GM12872 (cell line): ENCODE results near the gene CHMP4B.

Source experiments
- TF ChIP-seq, protein P1 (sequence below): IDR thresholded peaks from 3 replicates; pipeline ENCODE4 v1.5.1; 2011; ENCODE audit warnings: low read depth, mild to moderate bottlenecking, low read length, moderate library complexity; ENCODE audit not compliant: insufficient read depth

CHMP4B gene

DNA sequence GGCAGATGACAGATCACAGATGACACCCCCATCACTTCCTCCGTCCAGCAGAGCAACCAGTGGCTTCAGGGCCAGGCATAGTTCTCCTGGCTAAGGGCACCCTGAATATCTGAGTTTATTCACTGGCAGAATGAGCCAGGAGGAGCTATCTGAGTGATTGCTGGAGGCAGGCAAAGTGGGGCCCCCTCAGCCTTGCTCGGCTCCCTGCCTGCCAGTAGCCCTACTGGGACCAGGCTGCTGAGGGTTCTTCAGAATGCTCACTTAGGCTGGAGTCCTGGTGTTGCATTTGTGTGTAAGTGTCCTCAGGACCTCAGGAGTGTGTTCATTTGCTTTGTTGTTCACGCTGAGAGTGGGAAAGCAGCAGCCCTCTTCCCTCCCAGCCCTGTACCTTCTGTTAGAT, 31.2 kb downstream of the CHMP4B start:
- TF ChIP-seq, protein P1, sequence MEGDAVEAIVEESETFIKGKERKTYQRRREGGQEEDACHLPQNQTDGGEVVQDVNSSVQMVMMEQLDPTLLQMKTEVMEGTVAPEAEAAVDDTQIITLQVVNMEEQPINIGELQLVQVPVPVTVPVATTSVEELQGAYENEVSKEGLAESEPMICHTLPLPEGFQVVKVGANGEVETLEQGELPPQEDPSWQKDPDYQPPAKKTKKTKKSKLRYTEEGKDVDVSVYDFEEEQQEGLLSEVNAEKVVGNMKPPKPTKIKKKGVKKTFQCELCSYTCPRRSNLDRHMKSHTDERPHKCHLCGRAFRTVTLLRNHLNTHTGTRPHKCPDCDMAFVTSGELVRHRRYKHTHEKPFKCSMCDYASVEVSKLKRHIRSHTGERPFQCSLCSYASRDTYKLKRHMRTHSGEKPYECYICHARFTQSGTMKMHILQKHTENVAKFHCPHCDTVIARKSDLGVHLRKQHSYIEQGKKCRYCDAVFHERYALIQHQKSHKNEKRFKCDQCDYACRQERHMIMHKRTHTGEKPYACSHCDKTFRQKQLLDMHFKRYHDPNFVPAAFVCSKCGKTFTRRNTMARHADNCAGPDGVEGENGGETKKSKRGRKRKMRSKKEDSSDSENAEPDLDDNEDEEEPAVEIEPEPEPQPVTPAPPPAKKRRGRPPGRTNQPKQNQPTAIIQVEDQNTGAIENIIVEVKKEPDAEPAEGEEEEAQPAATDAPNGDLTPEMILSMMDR = no peak

DNA sequence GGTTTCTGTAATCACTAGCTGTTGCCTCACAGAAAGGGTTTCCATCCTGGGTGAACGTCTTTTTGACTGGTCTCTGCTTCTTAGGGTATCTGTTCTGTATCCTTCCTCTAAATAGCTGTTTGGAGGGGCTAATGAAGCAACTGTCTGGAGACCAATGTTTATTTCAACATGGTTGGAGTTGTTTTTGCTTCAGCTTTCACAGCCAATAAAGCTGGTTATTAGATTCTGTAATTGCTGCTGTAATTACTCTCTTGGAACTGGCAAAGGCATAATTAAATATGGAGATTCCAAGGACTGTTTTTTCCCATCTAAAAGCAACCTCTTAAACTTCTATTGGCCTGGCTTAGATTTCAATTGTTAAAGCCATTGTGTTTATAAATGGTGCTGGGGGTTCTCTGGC, 31.9 kb downstream of the CHMP4B start:
- TF ChIP-seq, protein P1 = no peak

DNA sequence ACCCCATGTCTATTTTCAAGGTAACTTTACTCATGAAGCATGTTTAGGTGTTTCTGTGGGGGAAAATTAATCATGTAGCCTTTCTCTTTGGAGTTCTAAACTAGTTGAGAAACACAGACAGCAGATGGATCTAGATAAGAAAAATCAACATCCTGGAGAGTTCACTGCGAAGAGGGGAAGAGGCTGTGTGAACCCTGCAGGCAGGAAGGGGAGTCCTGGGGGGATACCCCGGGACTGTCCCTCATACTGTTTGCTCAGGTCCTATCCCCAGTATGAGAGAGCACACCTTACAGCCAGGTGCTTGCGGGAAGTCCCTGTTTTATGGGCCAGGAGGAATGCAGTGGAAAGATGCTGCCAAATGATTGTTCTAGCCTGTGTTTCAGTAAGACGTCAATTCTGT, 32.7 kb downstream of the CHMP4B start:
- TF ChIP-seq, protein P1 = no peak

DNA sequence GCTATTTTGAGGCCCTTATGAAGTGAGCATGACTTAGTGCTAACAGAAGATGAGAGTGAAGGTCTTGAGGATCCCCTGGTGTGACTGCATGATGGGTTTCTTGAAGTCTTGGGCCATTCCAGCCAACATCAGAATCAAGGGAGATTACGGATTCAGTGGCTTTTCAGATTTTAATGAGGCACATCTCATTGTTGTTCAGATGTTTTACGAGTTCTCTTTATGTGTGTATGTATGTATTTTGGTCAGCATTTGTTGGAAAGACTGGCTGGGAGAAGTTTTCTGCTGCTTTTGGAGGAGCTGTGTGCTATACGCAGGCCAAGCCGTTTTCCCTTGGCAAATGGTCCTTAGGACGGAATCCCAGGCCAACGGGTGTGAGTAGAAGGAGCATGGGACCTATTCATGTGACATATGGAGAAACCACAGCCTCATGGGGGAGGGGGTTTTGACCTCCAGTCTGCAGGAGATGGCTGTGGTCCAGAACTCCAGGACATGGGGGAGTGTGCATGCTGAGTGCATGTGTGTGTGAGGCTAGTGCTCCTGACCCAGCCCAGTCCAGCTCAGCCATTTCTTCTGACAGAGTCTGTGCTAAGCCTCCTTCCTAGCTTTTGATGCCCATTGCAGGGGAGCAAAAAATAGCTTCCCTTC, 35.3 kb downstream of the CHMP4B start:
- TF ChIP-seq, protein P1 = no peak

DNA sequence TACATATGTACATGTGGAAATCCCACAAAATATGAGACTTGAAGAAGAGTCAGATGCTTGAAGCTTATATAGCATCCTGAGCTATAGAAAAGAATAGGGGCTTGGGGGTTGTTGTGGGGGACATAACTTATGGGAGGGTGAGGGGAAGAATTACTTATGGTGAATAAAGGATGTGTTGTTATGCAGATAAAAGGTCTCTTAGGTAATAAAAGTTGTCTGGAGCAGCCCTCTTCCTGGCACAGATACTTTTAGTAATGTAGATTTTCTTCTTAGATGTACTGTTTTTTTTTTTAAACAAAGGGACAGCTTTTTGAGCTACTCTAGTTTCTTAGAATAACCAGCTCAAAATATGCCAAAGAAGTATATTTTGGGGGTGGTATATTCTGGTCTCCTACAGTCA, 35.9 kb downstream of the CHMP4B start:
- TF ChIP-seq, protein P1 = no peak

DNA sequence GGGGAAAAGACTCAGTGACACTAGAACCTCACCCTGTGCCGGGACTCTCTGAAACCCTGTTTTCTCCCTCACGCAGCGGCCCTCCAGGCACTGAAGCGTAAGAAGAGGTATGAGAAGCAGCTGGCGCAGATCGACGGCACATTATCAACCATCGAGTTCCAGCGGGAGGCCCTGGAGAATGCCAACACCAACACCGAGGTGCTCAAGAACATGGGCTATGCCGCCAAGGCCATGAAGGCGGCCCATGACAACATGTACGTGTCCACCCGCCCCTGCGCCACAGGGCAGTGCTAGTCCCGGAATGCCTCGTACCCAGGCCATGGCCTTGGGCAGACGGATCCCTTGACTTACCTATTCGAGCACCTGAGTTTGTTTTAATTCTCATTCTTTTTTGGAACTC, 37.2 kb downstream of the CHMP4B start:
- TF ChIP-seq, protein P1 = no peak

DNA sequence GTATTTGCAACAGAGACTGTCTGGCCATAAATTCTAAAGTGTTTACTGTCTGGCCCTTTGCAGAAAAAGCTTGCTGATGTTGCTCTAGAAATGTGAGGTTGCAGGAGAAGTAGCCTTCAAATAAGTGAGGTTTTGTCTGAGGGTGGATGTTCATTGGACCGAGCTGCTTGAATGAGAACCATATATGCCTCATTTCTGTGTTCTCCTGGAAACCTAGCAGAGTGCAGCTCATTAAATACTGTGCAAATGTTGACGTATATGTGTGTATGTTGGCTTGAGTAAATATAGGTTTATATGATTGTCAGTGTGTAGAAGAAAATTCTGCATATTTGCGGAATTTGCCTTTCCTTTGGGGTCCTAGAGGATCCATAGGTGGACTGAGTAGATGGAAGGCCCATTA, 39.0 kb downstream of the CHMP4B start:
- TF ChIP-seq, protein P1 = no peak
